DOHH2 (cell line): Measurements from ENCODE around the gene TOR2A.

Experiments used
- H3F3A ChIP-seq: fragments of 200-600 bp; sonication (generic), shearing (Covaris generic); 2 replicates; pipeline ENCODE4 v1.6.0; 2016; ENCODE audit warnings: antibody characterized with exemption, mild to moderate bottlenecking; ENCODE audit not compliant: control insufficient read depth, insufficient read depth
- H3K27ac ChIP-seq: fragments of 200-600 bp; sonication (generic); 2 replicates; pipeline ENCODE4 v1.5.1; 2014; ENCODE audit warnings: low read depth, mild to moderate bottlenecking, low read length, moderate library complexity
- H3K27me3 ChIP-seq: fragments of 200-600 bp; sonication (generic); 2 replicates; pipeline ENCODE4 v1.6.1; 2014; ENCODE audit warnings: mild to moderate bottlenecking, low read length, mixed read lengths; ENCODE audit not compliant: control insufficient read depth
- H3K36me3 ChIP-seq: fragments of 200-600 bp; sonication (generic); 2 replicates; pipeline ENCODE4 v1.6.1; 2014; ENCODE audit warnings: mild to moderate bottlenecking, low read length, moderate library complexity, mixed read lengths; ENCODE audit not compliant: control insufficient read depth
- H3K4me1 ChIP-seq: fragments of 200-600 bp; sonication (generic); 2 replicates; pipeline ENCODE4 v1.6.1; 2014; ENCODE audit warnings: mild to moderate bottlenecking, low read length, mixed read lengths; ENCODE audit not compliant: control insufficient read depth
- H3K4me2 ChIP-seq: fragments of 200-600 bp; sonication (generic); 2 replicates; pipeline ENCODE4 v1.6.0; 2014; ENCODE audit warnings: mild to moderate bottlenecking, low read length, moderate library complexity
- H3K4me3 ChIP-seq: fragments of 200-600 bp; sonication (generic); 2 replicates; pipeline ENCODE4 v1.5.1; 2014; ENCODE audit warnings: mild to moderate bottlenecking, low read length, mixed read lengths
- H3K79me2 ChIP-seq: fragments of 200-600 bp; sonication (generic); 2 replicates; pipeline ENCODE4 v1.6.1; 2014; ENCODE audit warnings: mild to moderate bottlenecking, low read length, mixed read lengths; ENCODE audit not compliant: control insufficient read depth
- H3K9me2 ChIP-seq: fragments of 200-600 bp; sonication (generic); replicated peaks from 2 replicates; pipeline ENCODE4 v1.6.1; 2014; ENCODE audit warnings: mild to moderate bottlenecking, low read length, mixed read lengths; ENCODE audit not compliant: control insufficient read depth
- H3K9me3 ChIP-seq: fragments of 200-600 bp; sonication (generic); 2 replicates; pipeline ENCODE4 v1.6.1; 2014; ENCODE audit warnings: antibody characterized with exemption, low read length, mixed read lengths; ENCODE audit not compliant: control insufficient read depth, insufficient read depth
- H4K20me1 ChIP-seq: fragments of 200-600 bp; sonication (generic); 2 replicates; pipeline ENCODE4 v1.6.0; 2014; ENCODE audit warnings: low read depth, mild to moderate bottlenecking, antibody characterized with exemption, low read length, moderate library complexity; ENCODE audit not compliant: control insufficient read depth, insufficient read depth
- EZH2phosphoT487 ChIP-seq: fragments of 200-600 bp; sonication (generic); IDR thresholded peaks from 2 replicates; pipeline ENCODE4 v1.6.1; 2017; ENCODE audit warnings: borderline replicate concordance, mild to moderate bottlenecking, antibody characterized with exemption, low read length, moderate library complexity, mixed read lengths
- TF ChIP-seq, protein P1 (sequence below): fragments of 200-600 bp; sonication (generic); IDR thresholded peaks from one replicate; pipeline ENCODE4 v1.5.1; 2014; ENCODE audit warnings: antibody characterized with exemption, mild to moderate bottlenecking, low read depth, low read length; ENCODE audit not compliant: poor library complexity, severe bottlenecking

TOR2A gene

DNA sequence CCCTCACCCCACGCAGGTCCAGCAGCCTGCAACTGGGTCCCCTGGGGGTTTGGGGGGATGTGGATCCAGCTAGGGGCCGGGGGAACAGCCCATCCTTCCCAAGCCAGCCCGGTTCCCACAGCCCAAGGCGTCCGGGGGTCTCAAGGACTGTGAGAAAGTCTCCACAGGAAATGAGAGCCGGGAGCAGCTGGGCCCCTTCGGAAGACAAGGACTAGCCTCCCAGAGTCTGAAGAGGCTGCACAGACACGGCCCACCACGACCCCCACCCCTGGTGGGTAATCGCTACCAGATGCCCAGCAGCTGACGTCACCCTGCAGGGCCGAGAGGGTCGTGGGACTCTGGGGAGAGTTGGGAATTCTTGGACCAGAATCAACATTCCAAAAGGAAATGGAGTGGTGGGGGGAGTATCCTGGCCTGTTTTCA is 32.8 kb upstream of the TOR2A start:
- Histone ChIP-seq H3K4me2 (no peak overlapping the region), H4K20me1 (peaks cover 8% of the 10 kb centered on the region; the same call in 1 of the 2 replicates), H3K36me3 (peaks cover 33% of the 10 kb centered on the region), H3K4me1 (peaks cover 39% of the 10 kb centered on the region), H3K27ac (no peak overlapping the region), H3K9me3 (no peaks in the 10 kb centered on the region), H3F3A (peaks cover 2% of the 10 kb centered on the region; the same call in 1 of the 2 replicates), H3K9me2 (no peaks in the 10 kb centered on the region), H3K4me3 (no peak overlapping the region), H3K27me3 (no peaks in the 10 kb centered on the region), H3K79me2 (peaks cover 12% of the 10 kb centered on the region)
- TF ChIP-seq EZH2phosphoT487, result no peak
- TF ChIP-seq, protein P1, sequence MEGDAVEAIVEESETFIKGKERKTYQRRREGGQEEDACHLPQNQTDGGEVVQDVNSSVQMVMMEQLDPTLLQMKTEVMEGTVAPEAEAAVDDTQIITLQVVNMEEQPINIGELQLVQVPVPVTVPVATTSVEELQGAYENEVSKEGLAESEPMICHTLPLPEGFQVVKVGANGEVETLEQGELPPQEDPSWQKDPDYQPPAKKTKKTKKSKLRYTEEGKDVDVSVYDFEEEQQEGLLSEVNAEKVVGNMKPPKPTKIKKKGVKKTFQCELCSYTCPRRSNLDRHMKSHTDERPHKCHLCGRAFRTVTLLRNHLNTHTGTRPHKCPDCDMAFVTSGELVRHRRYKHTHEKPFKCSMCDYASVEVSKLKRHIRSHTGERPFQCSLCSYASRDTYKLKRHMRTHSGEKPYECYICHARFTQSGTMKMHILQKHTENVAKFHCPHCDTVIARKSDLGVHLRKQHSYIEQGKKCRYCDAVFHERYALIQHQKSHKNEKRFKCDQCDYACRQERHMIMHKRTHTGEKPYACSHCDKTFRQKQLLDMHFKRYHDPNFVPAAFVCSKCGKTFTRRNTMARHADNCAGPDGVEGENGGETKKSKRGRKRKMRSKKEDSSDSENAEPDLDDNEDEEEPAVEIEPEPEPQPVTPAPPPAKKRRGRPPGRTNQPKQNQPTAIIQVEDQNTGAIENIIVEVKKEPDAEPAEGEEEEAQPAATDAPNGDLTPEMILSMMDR, result no peak

DNA sequence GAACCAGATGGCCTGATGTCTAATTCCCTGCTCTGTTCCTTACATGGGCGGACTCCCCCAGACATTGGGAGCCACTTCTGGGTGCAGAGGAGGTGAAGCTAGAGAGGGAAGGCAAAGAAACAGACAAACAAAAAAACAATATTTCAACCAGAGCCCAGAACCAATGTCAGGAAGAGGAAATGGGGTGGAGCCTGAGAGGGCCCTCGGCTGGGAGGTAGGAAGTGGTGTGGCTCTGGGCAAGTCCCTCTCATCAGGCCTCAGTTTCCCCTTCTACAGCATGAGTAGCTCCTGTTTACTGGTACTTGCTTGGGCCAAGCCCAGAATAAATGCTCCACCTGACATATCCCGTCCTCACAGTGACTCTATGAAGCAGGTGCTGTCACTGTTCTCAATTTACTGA is 32.3 kb upstream of the TOR2A start:
- H3K27ac ChIP-seq, result no peak overlapping the region
- H3K27me3 ChIP-seq, result no peaks in the 10 kb centered on the region
- TF ChIP-seq, protein P1, result no peak
- no peak for TF ChIP-seq EZH2phosphoT487
- no peak overlapping the region for H3K4me3 ChIP-seq
- no peaks in the 10 kb centered on the region for H3K9me3 ChIP-seq
- peaks cover 39% of the 10 kb centered on the region for H3K4me1 ChIP-seq
- peaks cover 8% of the 10 kb centered on the region; the same call in 1 of the 2 replicates for H4K20me1 ChIP-seq
- peaks cover 30% of the 10 kb centered on the region for H3K36me3 ChIP-seq
- peaks cover 12% of the 10 kb centered on the region for H3K79me2 ChIP-seq
- peaks cover 2% of the 10 kb centered on the region; the same call in 1 of the 2 replicates for H3F3A ChIP-seq
- no peaks in the 10 kb centered on the region for H3K9me2 ChIP-seq
- H3K4me2 ChIP-seq, result no peak overlapping the region

DNA sequence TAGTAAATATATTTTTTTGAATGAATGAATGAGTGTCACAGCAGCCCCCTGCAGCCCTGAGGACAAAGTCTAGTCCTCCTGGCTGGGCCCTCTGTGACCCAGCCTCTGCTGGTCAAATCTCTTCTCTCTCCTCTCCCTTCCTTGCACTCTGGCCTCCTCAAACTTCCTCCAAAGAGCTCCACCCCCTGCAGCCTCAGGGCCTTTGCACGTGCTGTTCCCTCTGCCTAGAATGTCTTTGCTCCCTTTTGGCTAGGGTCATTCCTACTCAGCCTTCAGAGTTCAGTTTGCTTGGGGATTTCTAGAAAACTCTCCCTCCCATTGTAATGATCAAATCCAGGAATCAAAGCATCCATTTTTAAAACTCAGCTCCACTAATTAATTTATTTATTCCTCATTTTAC is 30.3 kb upstream of the TOR2A start:
- Histone ChIP-seq H3K79me2 (peaks cover 8% of the 10 kb centered on the region), H3K9me3 (no peaks in the 10 kb centered on the region), H3F3A (no peaks in the 10 kb centered on the region), H3K4me3 (no peak overlapping the region), H3K4me2 (no peak overlapping the region), H3K4me1 (peaks cover 25% of the 10 kb centered on the region), H3K27ac (no peak overlapping the region), H3K9me2 (no peaks in the 10 kb centered on the region), H3K36me3 (peaks cover 22% of the 10 kb centered on the region), H3K27me3 (no peaks in the 10 kb centered on the region), H4K20me1 (peaks cover 2% of the 10 kb centered on the region; the same call in 1 of the 2 replicates)
- no peak for TF ChIP-seq EZH2phosphoT487
- TF ChIP-seq, protein P1, result no peak
